ENCODE measurements around the gene OTOF.

Gene OTOF

DNA sequence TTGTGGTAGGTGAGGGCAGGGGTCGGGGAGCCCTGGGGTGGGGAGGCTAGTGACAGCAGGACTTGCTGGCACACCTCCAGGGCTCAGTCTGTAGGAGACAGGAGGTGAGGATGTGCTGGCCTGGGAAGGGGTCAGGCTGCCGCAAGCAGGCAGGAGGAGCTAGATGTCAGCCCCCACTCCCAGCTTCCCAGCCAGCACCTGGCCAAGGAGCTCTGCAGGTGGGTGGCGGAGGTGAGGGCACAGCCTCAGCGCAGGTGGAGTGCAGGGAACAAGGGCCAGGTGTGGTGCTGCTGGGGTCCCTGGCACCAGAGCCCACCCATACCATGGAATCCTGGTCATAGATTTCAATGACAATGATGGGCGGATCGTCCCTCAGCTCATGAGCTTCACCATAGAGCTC lies 2.9 kb downstream of the OTOF start:
- Histone ChIP-seq H3K79me2 (ENCODE audit: insufficient read depth, low read length) (no peaks in the 10 kb centered on the region), H3F3A (ENCODE audit: low read depth) (no peaks in the 10 kb centered on the region), H2AFZ (ENCODE audit: low read length) (no peak overlapping the region), H3K4me1 (ENCODE audit: insufficient read depth, low read length, poor library complexity, severe bottlenecking) (peaks cover 4% of the 10 kb centered on the region), H3K9me2 (replicated peaks; ENCODE audit: low read depth, low read length) (no peaks in the 10 kb centered on the region), H3K4me2 (ENCODE audit: low read depth, low read length, poor library complexity, severe bottlenecking) (no peak overlapping the region), H3K9ac (ENCODE audit: low read depth, low read length, poor library complexity, severe bottlenecking) (no peak overlapping the region), H3K36me3 (ENCODE audit: insufficient read depth, low read length) (no peaks in the 10 kb centered on the region), H3K4me3 (ENCODE audit: low read length, poor library complexity, severe bottlenecking) (no peak overlapping the region), H3K27me3 (ENCODE audit: insufficient read depth, low read length, poor library complexity, severe bottlenecking) (no peaks in the 10 kb centered on the region), H4K20me1 (ENCODE audit: insufficient read depth, low read length, poor library complexity, severe bottlenecking) (no peaks in the 10 kb centered on the region), H3K9me3 (ENCODE audit: insufficient read depth, low read depth, low read length) (no peaks in the 10 kb centered on the region)
- no peak for TF ChIP-seq EZH2phosphoT487 (IDR thresholded peaks at IDR 0.05; ENCODE audit: borderline replicate concordance)
- TF ChIP-seq, protein P1, sequence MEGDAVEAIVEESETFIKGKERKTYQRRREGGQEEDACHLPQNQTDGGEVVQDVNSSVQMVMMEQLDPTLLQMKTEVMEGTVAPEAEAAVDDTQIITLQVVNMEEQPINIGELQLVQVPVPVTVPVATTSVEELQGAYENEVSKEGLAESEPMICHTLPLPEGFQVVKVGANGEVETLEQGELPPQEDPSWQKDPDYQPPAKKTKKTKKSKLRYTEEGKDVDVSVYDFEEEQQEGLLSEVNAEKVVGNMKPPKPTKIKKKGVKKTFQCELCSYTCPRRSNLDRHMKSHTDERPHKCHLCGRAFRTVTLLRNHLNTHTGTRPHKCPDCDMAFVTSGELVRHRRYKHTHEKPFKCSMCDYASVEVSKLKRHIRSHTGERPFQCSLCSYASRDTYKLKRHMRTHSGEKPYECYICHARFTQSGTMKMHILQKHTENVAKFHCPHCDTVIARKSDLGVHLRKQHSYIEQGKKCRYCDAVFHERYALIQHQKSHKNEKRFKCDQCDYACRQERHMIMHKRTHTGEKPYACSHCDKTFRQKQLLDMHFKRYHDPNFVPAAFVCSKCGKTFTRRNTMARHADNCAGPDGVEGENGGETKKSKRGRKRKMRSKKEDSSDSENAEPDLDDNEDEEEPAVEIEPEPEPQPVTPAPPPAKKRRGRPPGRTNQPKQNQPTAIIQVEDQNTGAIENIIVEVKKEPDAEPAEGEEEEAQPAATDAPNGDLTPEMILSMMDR (conservative IDR thresholded peaks at IDR 0.05; ENCODE audit: low read length), result no peak

DNA sequence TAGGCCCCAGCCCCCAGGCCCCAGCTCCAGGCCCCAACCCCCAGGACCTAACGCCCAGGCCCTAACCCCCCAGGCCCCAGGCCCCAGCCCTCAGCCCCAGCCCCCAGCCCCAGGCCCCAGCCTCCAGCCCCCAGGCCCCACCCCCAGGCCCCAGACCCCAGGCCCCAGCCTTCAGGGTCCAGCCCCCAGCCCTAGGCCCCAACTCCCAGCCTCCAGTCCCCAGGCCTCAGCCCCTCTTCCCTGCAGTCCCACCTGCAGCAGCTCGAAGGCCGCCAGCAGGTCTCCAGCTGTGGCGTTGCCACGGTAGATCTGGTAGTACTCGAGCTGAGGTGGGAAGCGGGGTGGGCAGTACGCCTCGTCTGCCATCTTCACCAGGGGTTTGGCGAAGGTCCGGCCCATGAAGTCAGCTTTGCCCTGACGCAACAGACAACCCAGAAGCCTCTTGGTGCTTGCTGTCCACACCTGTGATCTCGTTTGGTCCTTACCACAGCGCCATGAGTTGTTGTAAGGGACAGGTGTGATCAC lies 3.6 kb downstream of the OTOF start:
- Histone ChIP-seq H3K4me1 (ENCODE audit: insufficient read depth, low read length, poor library complexity, severe bottlenecking) (peaks cover 4% of the 10 kb centered on the region), H2AFZ (ENCODE audit: low read length) (no peak overlapping the region), H3K9me3 (ENCODE audit: insufficient read depth, low read depth, low read length) (peaks cover 5% of the 10 kb centered on the region; the same call in 1 of the 2 replicates), H3F3A (ENCODE audit: low read depth) (no peaks in the 10 kb centered on the region), H3K27me3 (ENCODE audit: insufficient read depth, low read length, poor library complexity, severe bottlenecking) (no peaks in the 10 kb centered on the region), H3K79me2 (ENCODE audit: insufficient read depth, low read length) (no peaks in the 10 kb centered on the region), H3K9me2 (replicated peaks; ENCODE audit: low read depth, low read length) (no peaks in the 10 kb centered on the region), H3K4me2 (ENCODE audit: low read depth, low read length, poor library complexity, severe bottlenecking) (no peak overlapping the region), H3K4me3 (ENCODE audit: low read length, poor library complexity, severe bottlenecking) (no peak overlapping the region), H4K20me1 (ENCODE audit: insufficient read depth, low read length, poor library complexity, severe bottlenecking) (no peaks in the 10 kb centered on the region), H3K36me3 (ENCODE audit: insufficient read depth, low read length) (no peaks in the 10 kb centered on the region), H3K9ac (ENCODE audit: low read depth, low read length, poor library complexity, severe bottlenecking) (no peak overlapping the region)
- TF ChIP-seq EZH2phosphoT487 (IDR thresholded peaks at IDR 0.05; ENCODE audit: borderline replicate concordance), result no peak
- TF ChIP-seq, protein P1 (conservative IDR thresholded peaks at IDR 0.05; ENCODE audit: low read length), result no peak

DNA sequence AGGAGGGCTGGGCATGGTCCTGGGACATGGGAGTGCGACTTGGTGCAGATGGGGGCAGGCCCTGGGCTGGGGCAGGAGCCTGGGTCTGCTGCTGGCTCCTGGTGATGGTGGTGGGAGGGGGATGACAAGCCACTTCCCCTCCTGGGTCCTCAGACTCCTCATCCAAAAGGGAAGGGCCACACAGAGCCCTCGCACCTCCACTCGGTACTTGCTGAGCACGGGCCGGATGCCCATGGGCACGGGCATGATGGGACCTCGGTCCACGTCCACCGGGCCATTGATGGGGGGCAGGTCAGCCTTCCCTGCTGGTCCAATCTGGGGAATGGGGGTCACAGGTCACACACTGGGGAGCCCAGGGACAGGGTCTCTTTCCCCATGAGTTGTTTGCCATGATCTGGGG lies 4.1 kb downstream of the OTOF start:
- Histone ChIP-seq H3K4me2 (ENCODE audit: low read depth, low read length, poor library complexity, severe bottlenecking) (no peak overlapping the region), H2AFZ (ENCODE audit: low read length) (no peak overlapping the region), H3K27me3 (ENCODE audit: insufficient read depth, low read length, poor library complexity, severe bottlenecking) (no peaks in the 10 kb centered on the region), H3K4me3 (ENCODE audit: low read length, poor library complexity, severe bottlenecking) (no peak overlapping the region), H3K36me3 (ENCODE audit: insufficient read depth, low read length) (no peaks in the 10 kb centered on the region), H3K9me3 (ENCODE audit: insufficient read depth, low read depth, low read length) (peaks cover 7% of the 10 kb centered on the region; the same call in 1 of the 2 replicates), H3F3A (ENCODE audit: low read depth) (no peaks in the 10 kb centered on the region), H3K9ac (ENCODE audit: low read depth, low read length, poor library complexity, severe bottlenecking) (no peak overlapping the region), H3K79me2 (ENCODE audit: insufficient read depth, low read length) (no peaks in the 10 kb centered on the region), H3K9me2 (replicated peaks; ENCODE audit: low read depth, low read length) (no peaks in the 10 kb centered on the region), H3K4me1 (ENCODE audit: insufficient read depth, low read length, poor library complexity, severe bottlenecking) (peaks cover 4% of the 10 kb centered on the region), H4K20me1 (ENCODE audit: insufficient read depth, low read length, poor library complexity, severe bottlenecking) (no peaks in the 10 kb centered on the region)
- TF ChIP-seq EZH2phosphoT487 (IDR thresholded peaks at IDR 0.05; ENCODE audit: borderline replicate concordance), result no peak
- TF ChIP-seq, protein P1 (conservative IDR thresholded peaks at IDR 0.05; ENCODE audit: low read length), result no peak
